ENCODE measurements around the gene TNS3. TPM values are rescaled to one million over a fixed set of nuclear protein-coding genes. Genes with fewer than 3 reads are reported as not detected.

The TNS3 gene
- total and polyA plus RNA-seq, 2 of the 13 experiments (the other 11 are each of a cell fraction or from before 2014, with no cell fraction given) = 52.9 to 55.7 TPM

DNA sequence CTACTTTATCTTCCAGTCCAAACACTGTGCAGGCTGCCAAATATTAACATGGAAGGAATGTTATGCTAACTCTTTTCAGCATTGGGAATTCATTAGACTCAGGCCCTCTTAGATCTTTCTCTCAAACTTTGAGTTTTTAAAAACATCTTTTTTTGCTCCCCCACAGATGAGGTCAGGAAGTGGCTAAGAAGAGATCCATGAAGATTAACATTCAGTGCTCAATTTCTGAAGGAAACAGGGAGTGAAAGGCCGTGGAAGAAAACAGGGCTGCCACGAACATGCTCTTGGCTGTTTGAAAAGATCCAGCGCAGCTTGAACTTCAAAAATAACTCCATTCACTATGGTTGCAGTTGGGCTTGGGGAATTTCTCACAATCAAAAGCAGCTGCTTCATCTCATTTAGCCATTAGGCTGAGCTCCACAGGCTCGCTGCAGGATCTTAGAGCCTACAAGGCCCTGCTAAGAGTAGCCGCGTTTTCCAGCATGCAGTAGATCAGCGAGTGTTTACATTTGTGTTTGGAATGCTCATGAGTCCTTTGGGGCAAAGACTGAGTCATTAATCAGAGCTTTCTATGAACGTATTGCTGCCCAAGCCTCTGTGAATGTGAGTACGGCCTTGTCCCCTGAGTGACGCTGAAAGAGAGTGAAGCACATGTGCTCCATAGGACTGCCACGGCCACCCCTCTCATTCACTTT, 41.2 kb upstream of the TNS3 start (continued):
- TF ChIP-seq ZNF101 (CRISPR knock-in tag; IDR thresholded peaks at IDR 0.05; ENCODE audit: borderline replicate concordance, low read depth) (no peak), KLF13 (CRISPR knock-in tag; IDR thresholded peaks at IDR 0.05) (no peak), KDM5A (IDR thresholded peaks at IDR 0.05; ENCODE audit: borderline replicate concordance, low read length) (no peak), MIER3 (CRISPR knock-in tag; IDR thresholded peaks at IDR 0.05; ENCODE audit: borderline replicate concordance) (peak; percentile 71; the same call in 1 of the 2 replicates), ZNF10 (CRISPR knock-in tag; IDR thresholded peaks at IDR 0.05; ENCODE audit: borderline replicate concordance, low read depth) (no peak), MAF1 (CRISPR knock-in tag; IDR thresholded peaks at IDR 0.05; ENCODE audit: borderline replicate concordance) (no peak), DMAP1 (CRISPR knock-in tag; IDR thresholded peaks at IDR 0.05) (peak; percentile 42), MEIS2 (CRISPR knock-in tag; IDR thresholded peaks at IDR 0.05) (peak; percentile 88), ZNF329 (CRISPR knock-in tag; IDR thresholded peaks at IDR 0.05; ENCODE audit: low read depth) (no peak), PAX8 (CRISPR knock-in tag; IDR thresholded peaks at IDR 0.05; ENCODE audit: borderline replicate concordance) (no peak), NFE2 (CRISPR knock-in tag; IDR thresholded peaks at IDR 0.05) (no peak), RORA (CRISPR knock-in tag; IDR thresholded peaks at IDR 0.05) (no peak), ZNF33B (CRISPR knock-in tag; IDR thresholded peaks at IDR 0.05) (no peak), HDAC6 (IDR thresholded peaks at IDR 0.05; ENCODE audit: low read depth, low read length) (no peak), ZFP62 (CRISPR knock-in tag; IDR thresholded peaks at IDR 0.05) (no peak), HIVEP1 (CRISPR knock-in tag; IDR thresholded peaks at IDR 0.05) (no peak), NRL (CRISPR knock-in tag; IDR thresholded peaks at IDR 0.05; ENCODE audit: borderline replicate concordance) (no peak), ZNF431 (CRISPR knock-in tag; IDR thresholded peaks at IDR 0.05; ENCODE audit: borderline replicate concordance, low read depth) (no peak), ZNF335 (CRISPR knock-in tag; IDR thresholded peaks at IDR 0.05) (no peak), ADNP (CRISPR knock-in tag; IDR thresholded peaks at IDR 0.05) (no peak), ZNF441 (CRISPR knock-in tag; IDR thresholded peaks at IDR 0.05; ENCODE audit: borderline replicate concordance) (no peak)
- TF ChIP-seq, protein P1, sequence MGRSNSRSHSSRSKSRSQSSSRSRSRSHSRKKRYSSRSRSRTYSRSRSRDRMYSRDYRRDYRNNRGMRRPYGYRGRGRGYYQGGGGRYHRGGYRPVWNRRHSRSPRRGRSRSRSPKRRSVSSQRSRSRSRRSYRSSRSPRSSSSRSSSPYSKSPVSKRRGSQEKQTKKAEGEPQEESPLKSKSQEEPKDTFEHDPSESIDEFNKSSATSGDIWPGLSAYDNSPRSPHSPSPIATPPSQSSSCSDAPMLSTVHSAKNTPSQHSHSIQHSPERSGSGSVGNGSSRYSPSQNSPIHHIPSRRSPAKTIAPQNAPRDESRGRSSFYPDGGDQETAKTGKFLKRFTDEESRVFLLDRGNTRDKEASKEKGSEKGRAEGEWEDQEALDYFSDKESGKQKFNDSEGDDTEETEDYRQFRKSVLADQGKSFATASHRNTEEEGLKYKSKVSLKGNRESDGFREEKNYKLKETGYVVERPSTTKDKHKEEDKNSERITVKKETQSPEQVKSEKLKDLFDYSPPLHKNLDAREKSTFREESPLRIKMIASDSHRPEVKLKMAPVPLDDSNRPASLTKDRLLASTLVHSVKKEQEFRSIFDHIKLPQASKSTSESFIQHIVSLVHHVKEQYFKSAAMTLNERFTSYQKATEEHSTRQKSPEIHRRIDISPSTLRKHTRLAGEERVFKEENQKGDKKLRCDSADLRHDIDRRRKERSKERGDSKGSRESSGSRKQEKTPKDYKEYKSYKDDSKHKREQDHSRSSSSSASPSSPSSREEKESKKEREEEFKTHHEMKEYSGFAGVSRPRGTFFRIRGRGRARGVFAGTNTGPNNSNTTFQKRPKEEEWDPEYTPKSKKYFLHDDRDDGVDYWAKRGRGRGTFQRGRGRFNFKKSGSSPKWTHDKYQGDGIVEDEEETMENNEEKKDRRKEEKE (IDR thresholded peaks at IDR 0.05) = no peak
- TF ChIP-seq, protein P2, sequence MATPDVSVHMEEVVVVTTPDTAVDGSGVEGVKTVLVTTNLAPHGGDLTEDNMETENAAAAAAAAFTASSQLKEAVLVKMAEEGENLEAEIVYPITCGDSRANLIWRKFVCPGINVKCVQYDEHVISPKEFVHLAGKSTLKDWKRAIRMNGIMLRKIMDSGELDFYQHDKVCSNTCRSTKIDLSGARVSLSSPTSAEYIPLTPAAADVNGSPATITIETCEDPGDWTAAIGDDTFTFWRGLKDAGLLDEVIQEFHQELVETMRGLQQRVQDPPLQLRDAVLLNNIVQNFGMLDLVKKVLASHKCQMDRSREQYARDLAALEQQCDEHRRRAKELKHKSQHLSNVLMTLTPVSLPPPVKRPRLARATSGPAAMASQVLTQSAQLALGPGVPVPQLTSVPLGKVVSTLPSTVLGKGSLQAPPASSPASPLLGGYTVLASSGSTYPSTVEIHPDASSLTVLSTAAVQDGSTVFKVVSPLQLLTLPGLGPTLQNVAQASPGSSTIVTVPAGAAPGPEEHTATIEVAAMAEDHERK (CRISPR knock-in tag; IDR thresholded peaks at IDR 0.05; ENCODE audit: low read depth) = no peak
- TF ChIP-seq, protein P3, sequence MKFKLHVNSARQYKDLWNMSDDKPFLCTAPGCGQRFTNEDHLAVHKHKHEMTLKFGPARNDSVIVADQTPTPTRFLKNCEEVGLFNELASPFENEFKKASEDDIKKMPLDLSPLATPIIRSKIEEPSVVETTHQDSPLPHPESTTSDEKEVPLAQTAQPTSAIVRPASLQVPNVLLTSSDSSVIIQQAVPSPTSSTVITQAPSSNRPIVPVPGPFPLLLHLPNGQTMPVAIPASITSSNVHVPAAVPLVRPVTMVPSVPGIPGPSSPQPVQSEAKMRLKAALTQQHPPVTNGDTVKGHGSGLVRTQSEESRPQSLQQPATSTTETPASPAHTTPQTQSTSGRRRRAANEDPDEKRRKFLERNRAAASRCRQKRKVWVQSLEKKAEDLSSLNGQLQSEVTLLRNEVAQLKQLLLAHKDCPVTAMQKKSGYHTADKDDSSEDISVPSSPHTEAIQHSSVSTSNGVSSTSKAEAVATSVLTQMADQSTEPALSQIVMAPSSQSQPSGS (CRISPR knock-in tag; IDR thresholded peaks at IDR 0.05) = peak; percentile 42; the same call in 1 of the 2 replicates
- TF ChIP-seq, protein P4, sequence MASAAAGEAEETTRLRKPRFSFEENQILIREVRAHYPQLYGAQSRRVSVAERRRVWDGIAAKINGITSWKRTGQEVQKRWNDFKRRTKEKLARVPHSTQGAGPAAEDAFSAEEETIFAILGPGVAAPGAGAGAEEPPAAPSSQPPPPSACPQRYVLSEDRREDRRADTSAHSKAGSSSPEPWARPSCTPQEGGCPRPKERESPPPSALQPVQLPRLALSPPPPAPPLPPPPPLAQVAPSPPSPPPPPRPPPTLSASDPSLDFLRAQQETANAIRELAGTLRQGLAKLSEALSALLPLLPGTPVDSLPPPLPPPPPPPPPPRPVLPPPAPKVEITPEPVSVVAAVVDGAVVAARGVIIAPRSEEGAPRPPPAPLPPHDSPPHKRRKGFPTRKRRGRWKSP (CRISPR knock-in tag; IDR thresholded peaks at IDR 0.05) = 0 out of 2 replicates have a peak, but pooled peaks have one; percentile 22

All from HepG2 (cell line).